Sigmoid colon (tissue), 4 donors: ENCODE measurements around the gene GRIK4.

Experiments
- POLR2A ChIP-seq, 2 donors: fragments of 450-650 bp; IDR thresholded peaks; one replicate each; pipeline ENCODE4 v1.6.1; 2016; ENCODE audit warnings: antibody characterized with exemption in 2 of 2, mild to moderate bottlenecking in 2 of 2, moderate library complexity in 2 of 2
- POLR2AphosphoS5 ChIP-seq, 4 donors: sonication (generic); formaldehyde crosslinking; IDR thresholded peaks; one replicate each; pipeline ENCODE4 v1.6.1; 2017; ENCODE audit warnings: antibody characterized with exemption in 4 of 4
- TF ChIP-seq, protein P1 (sequence below), 4 experiments: fragments of 450-650 bp in 3 of 4; fragments of 200-600 bp in 1 of 4; IDR thresholded peaks; one replicate each; pipeline ENCODE4 v1.5.1; 2016 to 2019; ENCODE audit warnings: antibody characterized with exemption in 4 of 4, mild to moderate bottlenecking in 3 of 4, moderate library complexity in 2 of 4

DNA sequence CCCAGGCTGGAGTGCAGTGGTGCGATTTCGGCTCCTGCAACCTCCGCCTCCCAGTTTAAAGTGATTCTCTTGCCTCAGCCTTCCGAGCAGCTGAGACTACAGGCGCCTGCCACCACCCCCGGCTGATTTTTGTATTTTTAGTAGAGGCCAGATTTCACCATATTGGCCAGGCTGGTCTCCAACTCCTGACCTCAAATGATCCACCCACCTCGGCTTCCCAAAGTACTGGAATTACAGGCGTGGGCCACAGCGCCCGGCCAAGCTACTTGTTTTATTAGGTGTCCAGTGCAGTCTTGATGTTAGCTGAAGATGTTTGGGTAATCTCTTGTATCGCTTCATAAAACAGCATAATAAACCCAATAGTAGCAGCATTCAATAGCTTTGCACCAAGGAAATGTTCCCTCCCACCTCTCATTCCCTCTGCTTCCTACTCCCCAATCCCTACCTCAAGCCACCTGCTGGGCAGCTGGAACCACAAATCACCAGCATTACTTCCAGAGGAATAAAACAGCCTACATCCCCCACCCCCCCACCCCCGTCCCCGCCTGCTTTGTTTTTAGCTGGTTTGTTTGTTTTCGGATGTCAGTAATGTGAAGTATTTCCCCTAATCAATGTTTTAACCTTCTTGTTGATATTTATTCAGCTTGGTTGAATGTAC, 11.0 kb upstream of the GRIK4 start:
- TF ChIP-seq, protein P1, sequence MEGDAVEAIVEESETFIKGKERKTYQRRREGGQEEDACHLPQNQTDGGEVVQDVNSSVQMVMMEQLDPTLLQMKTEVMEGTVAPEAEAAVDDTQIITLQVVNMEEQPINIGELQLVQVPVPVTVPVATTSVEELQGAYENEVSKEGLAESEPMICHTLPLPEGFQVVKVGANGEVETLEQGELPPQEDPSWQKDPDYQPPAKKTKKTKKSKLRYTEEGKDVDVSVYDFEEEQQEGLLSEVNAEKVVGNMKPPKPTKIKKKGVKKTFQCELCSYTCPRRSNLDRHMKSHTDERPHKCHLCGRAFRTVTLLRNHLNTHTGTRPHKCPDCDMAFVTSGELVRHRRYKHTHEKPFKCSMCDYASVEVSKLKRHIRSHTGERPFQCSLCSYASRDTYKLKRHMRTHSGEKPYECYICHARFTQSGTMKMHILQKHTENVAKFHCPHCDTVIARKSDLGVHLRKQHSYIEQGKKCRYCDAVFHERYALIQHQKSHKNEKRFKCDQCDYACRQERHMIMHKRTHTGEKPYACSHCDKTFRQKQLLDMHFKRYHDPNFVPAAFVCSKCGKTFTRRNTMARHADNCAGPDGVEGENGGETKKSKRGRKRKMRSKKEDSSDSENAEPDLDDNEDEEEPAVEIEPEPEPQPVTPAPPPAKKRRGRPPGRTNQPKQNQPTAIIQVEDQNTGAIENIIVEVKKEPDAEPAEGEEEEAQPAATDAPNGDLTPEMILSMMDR (IDR thresholded peaks at IDR 0.05): no peak
- TF ChIP-seq POLR2A (IDR thresholded peaks at IDR 0.05) (no peak), POLR2AphosphoS5 (IDR thresholded peaks at IDR 0.05) (no peak)
